A673 (cell line): ENCODE results near the gene ZFPM1. TPM values are rescaled to one million over a fixed set of nuclear protein-coding genes. Genes with fewer than 3 reads are reported as not detected.

Experiments
- BruUV-seq: library from RNA; stranded (reverse); fragments of 400-500 nt; replicated peaks from 2 replicates; lab custom pipeline; 2021; lab: Mats Ljungman, UMichigan
- CTCF ChIA-PET: fragments of 300-600 bp; sonication (Branson Sonifier 250); formaldehyde crosslinking; loops from one replicate; lab custom pipeline; 2022; ENCODE audit warnings: antibody characterized with exemption; lab: Charles Lee
- POLR2A ChIA-PET: fragments of 300-600 bp; sonication (Branson Sonifier 250); formaldehyde crosslinking; loops from one replicate; lab custom pipeline; 2022; ENCODE audit warnings: antibody characterized with exemption; ENCODE audit not compliant: low non-redundant PET; lab: Charles Lee
- DNase-seq: peaks from one replicate; pipeline ENCODE4 v3.0.0-alpha.2; 2015; ENCODE audit warnings: low spot score
- H3K27ac ChIP-seq: fragments of 200-600 bp; sonication (generic); 2 replicates; pipeline ENCODE4 v1.5.1; 2016; ENCODE audit warnings: mixed run types, low read depth, mild to moderate bottlenecking, mixed read lengths, antibody characterized with exemption, low read length; ENCODE audit not compliant: poor library complexity, severe bottlenecking
- H3K27me3 ChIP-seq: fragments of 200-600 bp; sonication (generic); replicated peaks from 2 replicates; pipeline ENCODE4 v1.6.1; 2017; ENCODE audit warnings: mixed run types, low read depth, mild to moderate bottlenecking, mixed read lengths, antibody characterized with exemption, low read length; ENCODE audit not compliant: insufficient read depth, poor library complexity
- H3K36me3 ChIP-seq: fragments of 200-600 bp; sonication (generic); 2 replicates; pipeline ENCODE4 v1.6.1; 2016; ENCODE audit warnings: mixed run types, mild to moderate bottlenecking, mixed read lengths, antibody characterized with exemption, low read length; ENCODE audit not compliant: insufficient read depth, poor library complexity, severe bottlenecking
- H3K4me1 ChIP-seq: fragments of 200-600 bp; sonication (generic); 2 replicates; pipeline ENCODE4 v1.6.1; 2017; ENCODE audit warnings: mixed run types, mild to moderate bottlenecking, mixed read lengths, antibody characterized with exemption, low read length; ENCODE audit not compliant: insufficient read depth, poor library complexity, severe bottlenecking
- H3K4me3 ChIP-seq: fragments of 200-600 bp; sonication (generic); 2 replicates; pipeline ENCODE4 v1.5.1; 2016; ENCODE audit warnings: low read depth, mixed run types, mild to moderate bottlenecking, mixed read lengths, low read length; ENCODE audit not compliant: poor library complexity, severe bottlenecking
- H3K9me3 ChIP-seq: fragments of 200-600 bp; sonication (generic); 2 replicates; pipeline ENCODE4 v1.6.1; 2016; ENCODE audit warnings: mixed run types, low read depth, mild to moderate bottlenecking, mixed read lengths, antibody characterized with exemption, low read length; ENCODE audit not compliant: poor library complexity, severe bottlenecking
- EZH2 ChIP-seq: fragments of 200-600 bp; sonication (generic); IDR thresholded peaks from 2 replicates; pipeline ENCODE4 v1.6.1; 2017; ENCODE audit warnings: borderline replicate concordance, low read depth, mild to moderate bottlenecking, mixed read lengths, antibody characterized with exemption, low read length; ENCODE audit not compliant: poor library complexity, severe bottlenecking
- intact Hi-C: fragments of 100-400 bp; cut with micrococcal nuclease; formaldehyde crosslinking; loops from one replicate; pipeline ENCODE4 v1.10.0; 2022; ENCODE audit not compliant: unreplicated experiment
- total RNA-seq: library from RNA; stranded (reverse); gene quantifications from 2 replicates; pipeline ENCODE4 v1.2.3, GENCODE V29; 2021
- TF ChIP-seq, protein P1 (sequence below): fragments of 300-800, 200-600 bp; sonication (generic); conservative IDR thresholded peaks from 2 replicates; pipeline ENCODE4 v1.5.1; 2017; ENCODE audit warnings: low read depth, mild to moderate bottlenecking, antibody characterized with exemption, low read length, moderate library complexity, mixed read lengths

The ZFPM1 gene
- total RNA-seq, 1 experiment from 2014 or later, result 5.6 TPM

DNA sequence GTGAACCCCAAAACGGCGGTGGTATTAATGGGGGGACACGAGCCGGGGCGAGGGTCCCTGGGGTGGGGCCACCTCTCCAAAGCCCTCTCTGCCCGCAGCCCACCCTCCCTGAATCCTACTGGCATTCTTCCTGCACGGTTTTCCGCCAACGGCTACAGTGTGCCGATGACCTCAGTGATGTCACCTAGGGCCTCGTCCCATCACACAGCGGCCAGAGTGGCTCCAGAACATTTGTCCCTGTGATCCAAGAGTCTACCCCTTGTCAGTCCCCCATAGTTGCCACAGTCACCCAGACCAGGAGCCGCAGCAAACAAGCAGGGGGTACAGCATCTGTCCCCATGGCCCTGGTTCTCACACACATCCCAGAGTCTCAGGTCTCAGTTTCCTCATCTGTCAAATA lies 13.9 kb downstream of the ZFPM1 start:
- intact Hi-C loops, result no loop called here
- Histone ChIP-seq H3K9me3 (no peaks in the 10 kb centered on the region), H3K36me3 (no peaks in the 10 kb centered on the region), H3K4me1 (peaks cover 4% of the 10 kb centered on the region), H3K27ac (no peak overlapping the region), H3K27me3 (no peaks in the 10 kb centered on the region), H3K4me3 (no peak overlapping the region)
- no TSS peak for BruUV-seq
- DNase-seq, result no peak
- ChIA-PET POLR2A (no interaction called here), CTCF (no interaction called here)
- no peak for TF ChIP-seq EZH2
- TF ChIP-seq, protein P1, sequence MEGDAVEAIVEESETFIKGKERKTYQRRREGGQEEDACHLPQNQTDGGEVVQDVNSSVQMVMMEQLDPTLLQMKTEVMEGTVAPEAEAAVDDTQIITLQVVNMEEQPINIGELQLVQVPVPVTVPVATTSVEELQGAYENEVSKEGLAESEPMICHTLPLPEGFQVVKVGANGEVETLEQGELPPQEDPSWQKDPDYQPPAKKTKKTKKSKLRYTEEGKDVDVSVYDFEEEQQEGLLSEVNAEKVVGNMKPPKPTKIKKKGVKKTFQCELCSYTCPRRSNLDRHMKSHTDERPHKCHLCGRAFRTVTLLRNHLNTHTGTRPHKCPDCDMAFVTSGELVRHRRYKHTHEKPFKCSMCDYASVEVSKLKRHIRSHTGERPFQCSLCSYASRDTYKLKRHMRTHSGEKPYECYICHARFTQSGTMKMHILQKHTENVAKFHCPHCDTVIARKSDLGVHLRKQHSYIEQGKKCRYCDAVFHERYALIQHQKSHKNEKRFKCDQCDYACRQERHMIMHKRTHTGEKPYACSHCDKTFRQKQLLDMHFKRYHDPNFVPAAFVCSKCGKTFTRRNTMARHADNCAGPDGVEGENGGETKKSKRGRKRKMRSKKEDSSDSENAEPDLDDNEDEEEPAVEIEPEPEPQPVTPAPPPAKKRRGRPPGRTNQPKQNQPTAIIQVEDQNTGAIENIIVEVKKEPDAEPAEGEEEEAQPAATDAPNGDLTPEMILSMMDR, result no peak

DNA sequence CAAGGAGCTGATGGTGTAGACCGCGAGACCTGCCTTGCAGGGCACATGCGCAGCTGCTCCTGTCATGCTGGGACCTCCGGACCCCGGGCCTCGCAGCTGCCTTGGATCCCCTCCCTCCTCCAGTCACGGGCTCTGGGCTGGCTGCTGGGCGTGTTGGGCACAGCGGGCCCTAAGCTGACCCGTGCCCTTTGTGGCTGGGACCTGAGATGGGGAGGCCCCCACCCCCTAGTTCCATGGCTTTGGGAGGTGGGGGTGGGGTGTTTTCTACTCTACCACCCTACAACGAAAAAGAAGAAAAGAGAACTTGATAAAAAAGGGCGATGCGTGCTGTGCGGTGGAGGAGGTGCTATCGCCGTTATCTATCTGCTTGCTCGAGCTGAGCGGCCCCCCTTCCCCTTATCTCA lies 14.5 kb downstream of the ZFPM1 start:
- no TSS peak for BruUV-seq
- TF ChIP-seq, protein P1, result no peak
- TF ChIP-seq EZH2, result no peak
- no peak for DNase-seq
- H3K27me3 ChIP-seq, result no peaks in the 10 kb centered on the region
- H3K4me3 ChIP-seq, result no peak overlapping the region
- CTCF ChIA-PET, result no interaction called here
- intact Hi-C loops, result no loop called here
- H3K27ac ChIP-seq, result no peak overlapping the region
- no peaks in the 10 kb centered on the region for H3K4me1 ChIP-seq
- H3K36me3 ChIP-seq, result no peaks in the 10 kb centered on the region
- H3K9me3 ChIP-seq, result no peaks in the 10 kb centered on the region
- POLR2A ChIA-PET, result no interaction called here

DNA sequence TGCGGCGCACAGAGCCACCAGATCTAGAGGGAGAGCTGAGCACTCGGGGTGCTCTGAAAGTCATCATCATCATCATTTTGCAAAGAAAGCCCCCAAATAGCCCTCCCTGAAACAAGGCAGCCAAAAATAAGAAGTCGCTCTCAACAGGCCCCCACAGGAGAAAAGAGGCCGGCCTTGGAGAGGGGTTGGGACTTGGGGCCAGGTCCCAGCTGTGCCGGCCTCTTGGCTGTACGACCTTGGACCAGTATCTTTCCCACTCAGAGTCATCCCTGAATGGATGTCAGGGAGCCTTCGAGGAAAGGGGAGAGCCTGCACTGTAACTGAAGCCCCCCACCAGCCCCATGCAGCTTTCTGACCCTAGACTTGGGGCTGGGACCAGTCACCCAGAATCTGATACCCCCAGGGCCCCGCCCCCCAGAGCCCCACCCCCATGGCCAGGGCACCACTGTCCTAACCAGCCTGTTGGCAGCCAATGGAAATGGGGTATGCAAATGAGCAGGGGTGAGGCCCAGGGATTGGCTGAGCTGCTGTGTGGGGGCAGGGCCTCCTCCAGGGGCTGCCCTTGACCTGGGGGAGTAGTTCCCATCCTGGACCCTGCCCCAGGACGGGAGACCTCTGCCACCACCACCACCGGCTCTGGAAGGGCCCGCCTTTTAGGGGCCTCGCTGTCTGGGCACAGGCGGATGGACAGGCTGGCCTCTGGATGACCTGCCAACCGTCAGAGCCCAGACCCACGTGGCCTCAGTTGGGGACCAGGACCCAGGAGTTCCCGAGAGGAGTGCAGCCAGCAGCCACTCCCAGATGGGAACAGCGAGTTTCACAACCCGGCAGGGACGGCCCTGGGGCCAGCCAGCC lies 15.4 kb downstream of the ZFPM1 start:
- Histone ChIP-seq H3K36me3 (no peaks in the 10 kb centered on the region), H3K27ac (no peak overlapping the region), H3K4me3 (no peak overlapping the region), H3K27me3 (no peaks in the 10 kb centered on the region), H3K4me1 (no peaks in the 10 kb centered on the region), H3K9me3 (no peaks in the 10 kb centered on the region)
- ChIA-PET POLR2A (no interaction called here), CTCF (no interaction called here)
- TF ChIP-seq, protein P1, result no peak
- TF ChIP-seq EZH2, result no peak
- peak; percentile 80 for DNase-seq
- intact Hi-C loops, result no loop called here
- no TSS peak for BruUV-seq
